Measurements from ENCODE around the gene CDR2. TPM values are rescaled to one million over a fixed set of nuclear protein-coding genes. Genes with fewer than 3 reads are reported as not detected.
A peak's percentile ranks its signal among the peaks of the same experiment; 100 is the strongest.
"Not testable (repeated sequence)": the region's sequence is repeated elsewhere in the genome, so short reads cannot be mapped to it uniquely, and the experiment has no call there.

CDR2 gene
- 10 to 100 TPM in 1 of 2 donors, 1 to 10 TPM in 1; 9.5 to 17.9 TPM for total RNA-seq
- long read RNA-seq, partial matches to known transcripts, result 3 of 8 reads
- long read RNA-seq, other reads (novel, unspliced or antisense), result 4 of 8 reads

GRCh38 chr16:22374311-22375116, at the start of gene CDR2:
Gene CDR2 (minus strand): TSS chr16:22374619. CDS start chr16:22374309, 310 bp downstream.
- ATAC-seq (peak; percentile 96), DNase-seq (peak; percentile 99)
- intact Hi-C loops (cut with DNase I), result loop anchor here in 1 of 2 donors (10.0 kb wide), 1 partner anchor 50 kb away; no protein-coding TSS in a partner anchor

- ATAC-seq (no peak), DNase-seq (no peak)
- intact Hi-C loops (cut with DNase I), result no loop called here
Observed at GRCh38 chr16:22423716-22424115, 49.3 kb upstream of the CDR2 start.

GRCh38 chr16:22421136-22421535, 46.7 kb upstream of the CDR2 start:
- no peak for ATAC-seq
- intact Hi-C loops (cut with DNase I), result no loop called here

GRCh38 chr16:22420606-22421135, 46.3 kb upstream of the CDR2 start:
- no peak for ATAC-seq

More at GRCh38 chr16:22421136-22421535, 46.7 kb upstream of the CDR2 start:
- no peak for DNase-seq

GRCh38 chr16:22419908-22420307, 45.5 kb upstream of the CDR2 start:
- no peak for DNase-seq
- no peak for ATAC-seq
- intact Hi-C loops (cut with DNase I), result no loop called here

More at GRCh38 chr16:22420606-22421135, 46.3 kb upstream of the CDR2 start:
- no peak for DNase-seq
- intact Hi-C loops (cut with DNase I), result no loop called here

- no peak for ATAC-seq
- intact Hi-C loops (cut with DNase I), result no loop called here
- no peak for DNase-seq
Observed at GRCh38 chr16:22418826-22419225, 44.4 kb upstream of the CDR2 start.

- ATAC-seq; DNase-seq; intact Hi-C loops (cut with DNase I): not testable (repeated sequence)
Observed at GRCh38 chr16:22417798-22418197, 43.4 kb upstream of the CDR2 start.

- DNase-seq, result no peak
- ATAC-seq, result no peak
- intact Hi-C loops (cut with DNase I), result no loop called here
Observed at GRCh38 chr16:22417019-22417418, 42.6 kb upstream of the CDR2 start.

- intact Hi-C loops (cut with DNase I), result no loop called here
- DNase-seq (no peak), ATAC-seq (no peak)
Observed at GRCh38 chr16:22413819-22414218, 39.4 kb upstream of the CDR2 start.

GRCh38 chr16:22407486-22407885, 33.1 kb upstream of the CDR2 start:
- ATAC-seq (no peak), DNase-seq (no peak)
- intact Hi-C loops (cut with DNase I), result no loop called here

- no peak for DNase-seq
- intact Hi-C loops (cut with DNase I), result no loop called here
- ATAC-seq, result no peak
Observed at GRCh38 chr16:22402191-22402590, 27.8 kb upstream of the CDR2 start.

GRCh38 chr16:22400900-22401299, 26.5 kb upstream of the CDR2 start:
- ATAC-seq (no peak), DNase-seq (no peak)
- intact Hi-C loops (cut with DNase I), result no loop called here

- intact Hi-C loops (cut with DNase I), result no loop called here
- ATAC-seq (no peak), DNase-seq (no peak)
Observed at GRCh38 chr16:22397931-22398330, 23.5 kb upstream of the CDR2 start.

GRCh38 chr16:22397464-22397863, 23.0 kb upstream of the CDR2 start:
- intact Hi-C loops (cut with DNase I), result no loop called here
- ATAC-seq (no peak), DNase-seq (no peak)

GRCh38 chr16:22395960-22396359, 21.5 kb upstream of the CDR2 start:
- intact Hi-C loops (cut with DNase I), result no loop called here
- DNase-seq (no peak), ATAC-seq (no peak)

GRCh38 chr16:22394121-22394520, 19.7 kb upstream of the CDR2 start:
- ATAC-seq, result no peak
- intact Hi-C loops (cut with DNase I), result no loop called here
- no peak for DNase-seq

GRCh38 chr16:22388101-22388644, 13.8 kb upstream of the CDR2 start:
- no peak for ATAC-seq
- intact Hi-C loops (cut with DNase I), result no loop called here
- DNase-seq, result no peak

- DNase-seq, result no peak
- peak; percentile 16 to 41 for ATAC-seq
- intact Hi-C loops (cut with DNase I), result no loop called here
Observed at GRCh38 chr16:22386976-22387375, 12.6 kb upstream of the CDR2 start.

GRCh38 chr16:22385196-22385595, 10.8 kb upstream of the CDR2 start:
- intact Hi-C loops (cut with DNase I), result no loop called here
- ATAC-seq (no peak), DNase-seq (no peak)

GRCh38 chr16:22383827-22384226, 9.4 kb upstream of the CDR2 start:
- intact Hi-C loops (cut with DNase I), result no loop called here
- no peak for DNase-seq
- no peak for ATAC-seq

Measured in left cardiac atrium (tissue), 4 donors.